COLO668 (cell line): ENCODE measurements around the gene HMGCS2.
A peak's percentile ranks its signal among the peaks of the same experiment; 100 is the strongest.
"Not testable (repeated sequence)": the region's sequence is repeated elsewhere in the genome, so short reads cannot be mapped to it uniquely, and the experiment has no call there.

Source experiments
- DNase-seq: peaks from one replicate; lab custom pipeline; 2025; ENCODE audit not compliant: unreplicated experiment; lab: John Stamatoyannopoulos, UW

Gene HMGCS2

DNA sequence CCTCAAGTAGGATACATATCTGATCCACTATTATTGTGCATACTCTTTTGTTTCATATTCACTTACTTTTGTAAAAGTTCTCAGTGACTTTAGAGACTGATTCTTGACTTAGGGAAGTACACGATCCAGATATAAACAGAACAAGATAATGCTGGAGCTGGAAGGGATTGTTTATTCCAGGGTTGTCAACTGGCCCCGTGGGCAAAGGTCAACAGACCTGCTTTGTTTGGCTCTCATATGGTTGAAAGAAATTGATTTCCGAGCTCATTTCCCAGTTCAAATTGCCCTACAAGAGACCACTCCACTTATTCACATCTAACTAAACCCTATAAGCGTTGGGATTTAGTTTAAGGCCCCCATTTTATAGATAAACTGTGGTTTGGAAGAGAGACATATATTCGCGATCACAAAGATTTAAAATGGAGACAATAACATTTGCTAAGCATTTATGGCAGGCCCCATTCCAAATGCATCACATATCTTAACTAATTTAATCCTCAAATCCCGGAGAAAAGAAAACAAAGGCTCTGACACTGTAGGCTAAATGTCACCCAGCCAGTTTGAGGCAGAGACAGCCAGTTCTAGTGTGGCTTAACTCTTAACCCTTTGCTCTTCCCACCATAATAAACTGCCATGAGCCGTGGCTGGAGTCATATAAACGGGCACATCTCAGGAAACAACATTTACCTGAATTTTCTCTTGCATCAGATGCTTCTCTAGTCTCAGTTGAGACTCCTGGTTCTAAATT, 21.9 kb upstream of the HMGCS2 start:
- DNase-seq, result peak; percentile 31

DNA sequence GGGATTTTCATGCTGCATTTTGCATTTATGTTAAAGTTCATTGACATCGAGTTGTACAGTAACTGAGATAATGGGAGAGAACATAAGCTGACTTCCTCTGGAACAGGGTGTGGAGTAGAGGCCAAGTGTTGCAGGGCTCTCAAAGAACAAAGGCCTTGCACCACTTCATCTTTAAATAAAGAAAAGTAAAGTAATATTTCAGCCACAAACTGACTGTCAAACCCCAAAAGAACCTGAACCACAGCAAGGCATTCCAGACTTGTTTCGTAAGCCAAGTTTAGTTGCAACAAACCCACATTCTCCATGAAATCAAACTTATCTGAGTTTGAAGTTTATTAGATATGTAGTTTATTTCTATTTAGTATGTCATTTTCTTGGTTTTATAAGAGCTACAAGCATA, 19.1 kb upstream of the HMGCS2 start:
- no peak for DNase-seq

DNA sequence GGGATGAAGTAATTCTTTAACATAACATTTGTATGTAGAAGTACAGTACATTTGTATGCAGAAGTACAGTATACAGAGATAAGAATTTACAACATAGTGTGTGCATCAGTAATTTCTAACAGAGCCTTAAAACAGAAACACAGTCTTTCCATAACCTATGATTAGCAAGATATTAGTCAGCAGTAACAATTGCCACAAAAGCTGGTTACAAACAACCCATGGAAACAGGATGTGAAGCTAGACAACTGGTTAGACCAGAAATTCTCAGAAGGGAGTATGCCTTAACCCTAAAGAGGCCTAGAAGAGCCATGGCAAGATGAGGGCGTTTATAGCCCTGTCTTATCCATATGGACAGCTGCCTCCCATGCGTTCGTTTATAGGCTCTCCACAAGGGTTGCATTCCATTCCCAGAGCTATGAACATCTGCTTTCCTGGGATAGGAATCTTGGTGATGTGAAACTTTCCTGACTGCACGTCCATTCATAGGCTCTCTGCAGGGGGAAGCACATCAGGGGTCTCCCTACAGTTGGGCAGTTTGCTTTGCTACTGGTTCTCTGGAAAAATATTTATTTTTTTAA, 17.9 kb upstream of the HMGCS2 start:
- not testable (repeated sequence) for DNase-seq

DNA sequence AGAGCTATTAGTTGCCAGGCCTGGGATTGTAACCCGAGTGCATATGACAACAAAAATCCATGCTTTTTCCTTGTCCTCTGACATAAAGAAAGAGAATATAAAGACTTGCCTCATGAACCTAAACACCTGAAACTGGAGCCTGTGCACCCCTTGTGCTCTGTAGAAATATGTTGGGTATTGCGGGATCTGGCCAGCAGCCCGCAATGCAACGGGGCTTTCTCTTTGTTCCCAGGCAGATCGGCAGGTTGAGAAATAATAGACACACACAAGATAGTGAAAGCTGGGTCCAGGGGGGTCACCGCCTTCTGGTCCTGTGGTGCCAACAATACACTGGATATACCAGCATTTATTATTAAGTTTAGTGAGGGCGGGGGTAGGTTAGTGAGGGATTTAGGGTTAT, 17.3 kb upstream of the HMGCS2 start:
- not testable (repeated sequence) for DNase-seq

DNA sequence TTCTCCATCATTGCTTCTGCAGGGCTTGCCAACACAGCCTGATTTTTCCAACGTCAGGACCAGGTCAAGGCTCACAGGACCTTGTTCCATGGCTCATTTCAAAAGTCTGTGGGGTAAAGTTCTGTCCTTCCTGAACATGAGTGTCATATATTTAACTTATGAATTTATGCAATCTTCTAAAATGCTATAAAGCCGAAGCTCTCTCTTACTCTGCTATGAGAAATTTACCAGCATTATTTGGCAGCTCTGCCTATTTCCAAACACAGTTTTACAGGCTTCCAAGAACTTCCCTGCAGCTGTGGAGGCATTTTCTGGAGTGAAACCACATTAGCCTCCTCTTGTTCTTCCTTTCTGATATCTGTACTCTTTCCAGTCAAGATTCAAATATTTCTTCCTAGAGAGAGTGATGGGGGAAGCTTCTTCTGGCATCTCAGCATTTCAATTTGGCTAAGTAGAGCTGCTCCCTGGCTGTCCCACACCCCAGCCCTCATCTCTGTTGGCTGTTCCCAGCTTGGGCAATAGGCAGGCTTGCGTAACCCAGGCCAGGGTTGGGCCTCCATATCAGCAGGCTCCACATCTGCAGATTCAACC, 15.6 kb upstream of the HMGCS2 start:
- DNase-seq, result no peak

DNA sequence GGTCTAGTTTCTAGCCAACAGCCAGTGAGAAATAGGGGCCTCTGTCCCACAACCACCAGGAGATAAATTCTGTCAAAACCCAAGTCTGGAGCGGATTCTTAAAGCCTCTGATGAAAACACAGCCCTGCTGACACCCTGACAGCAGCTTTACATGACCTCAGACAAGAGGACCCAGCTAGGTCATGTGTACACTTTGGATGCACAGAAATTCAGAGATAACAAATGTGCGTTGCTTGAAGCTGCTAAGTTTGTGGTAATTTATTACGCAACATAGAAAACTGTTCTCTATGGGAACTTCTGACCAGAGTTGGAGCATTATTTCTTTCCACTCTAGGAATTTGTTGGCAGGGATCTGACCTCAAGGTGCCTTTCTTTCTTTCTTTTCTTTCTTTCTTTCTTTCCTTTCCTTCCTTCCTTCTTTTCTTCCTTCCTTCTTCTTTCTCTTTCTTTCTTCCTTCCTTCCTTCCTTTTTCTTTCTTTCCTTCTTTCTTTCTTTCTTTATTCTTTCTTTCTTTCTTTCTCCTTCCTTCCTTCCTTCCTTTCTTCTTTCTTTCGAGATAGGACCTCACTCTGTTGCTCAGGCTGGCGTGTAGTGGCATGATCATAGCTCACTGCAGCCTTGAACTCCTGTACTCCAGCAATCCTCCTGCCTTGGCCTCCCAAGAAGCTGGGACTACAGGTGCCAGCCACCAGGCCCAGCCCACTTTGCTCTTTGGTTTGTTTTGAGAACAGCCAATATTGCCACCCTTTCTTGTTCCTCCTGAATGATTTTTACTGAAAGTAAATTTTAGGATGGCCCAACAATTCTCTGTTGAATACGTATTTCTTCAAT, 14.9 kb upstream of the HMGCS2 start:
- DNase-seq, result no peak

DNA sequence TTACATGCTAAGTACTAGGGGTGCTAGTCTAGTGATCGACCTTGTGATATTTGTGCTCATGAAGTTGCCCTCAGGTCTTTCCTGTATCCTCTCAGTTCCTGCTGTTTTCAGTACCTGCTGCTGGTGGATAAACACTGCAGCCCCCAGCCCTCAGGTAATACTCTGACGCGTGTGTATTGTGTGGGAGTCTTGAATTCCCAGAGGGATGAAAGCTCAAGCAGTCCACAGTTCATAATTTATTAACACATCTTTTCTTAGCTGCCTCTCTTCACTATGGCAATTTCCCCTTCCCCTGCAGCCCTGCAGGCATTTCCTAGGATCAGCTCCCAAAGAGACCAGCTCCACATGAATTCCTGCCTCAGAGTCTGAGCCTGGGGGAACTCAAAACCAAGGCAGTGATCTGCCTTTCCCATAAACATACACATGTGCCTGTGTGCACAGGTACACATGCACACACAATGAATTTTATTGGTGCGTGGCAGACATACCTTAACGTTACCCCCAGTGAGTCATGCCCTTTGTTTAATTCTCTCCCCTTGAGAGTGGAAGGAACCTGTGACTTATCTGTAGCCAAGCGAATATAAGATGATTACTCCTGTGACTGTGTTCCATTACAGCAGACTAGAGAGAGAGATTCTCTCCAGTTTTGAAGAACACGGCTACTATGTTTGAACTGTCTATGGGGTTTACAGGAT, 14.1 kb upstream of the HMGCS2 start:
- DNase-seq, result peak; percentile 40

DNA sequence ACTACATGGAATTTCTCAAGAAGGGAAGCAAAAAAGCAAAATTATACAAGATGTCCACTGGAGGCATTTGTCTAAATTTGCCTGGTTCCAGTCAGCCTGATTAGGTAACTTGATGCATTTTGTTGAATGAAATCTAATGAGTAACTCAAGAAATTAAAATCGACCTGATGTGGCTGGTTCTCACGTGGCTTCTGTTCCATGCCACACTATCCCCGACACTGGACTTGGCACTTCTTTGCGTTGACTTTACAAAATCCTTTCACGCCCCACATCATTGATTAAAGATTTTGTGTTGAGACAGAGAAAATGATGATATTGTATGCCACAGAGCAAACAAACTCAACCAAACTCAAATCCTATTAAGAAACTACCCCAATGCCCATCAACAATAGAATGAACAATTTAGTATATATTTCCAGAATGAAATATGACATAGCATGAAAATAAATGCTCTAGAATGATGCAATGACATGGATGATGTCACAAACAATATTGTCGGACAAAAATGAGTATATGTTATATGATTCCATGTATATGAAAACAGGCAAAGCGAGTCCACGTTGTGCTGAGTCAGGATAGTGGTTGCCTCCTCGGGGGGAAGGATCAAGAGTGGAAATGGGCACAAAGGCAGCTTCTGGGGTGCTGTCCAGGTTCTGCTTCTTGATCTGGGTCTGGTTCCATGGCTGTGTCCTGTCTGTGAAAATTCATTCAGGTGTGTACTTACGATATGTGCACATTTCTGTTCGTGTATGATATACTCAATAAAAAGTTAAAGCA, 12.9 kb upstream of the HMGCS2 start:
- no peak for DNase-seq

DNA sequence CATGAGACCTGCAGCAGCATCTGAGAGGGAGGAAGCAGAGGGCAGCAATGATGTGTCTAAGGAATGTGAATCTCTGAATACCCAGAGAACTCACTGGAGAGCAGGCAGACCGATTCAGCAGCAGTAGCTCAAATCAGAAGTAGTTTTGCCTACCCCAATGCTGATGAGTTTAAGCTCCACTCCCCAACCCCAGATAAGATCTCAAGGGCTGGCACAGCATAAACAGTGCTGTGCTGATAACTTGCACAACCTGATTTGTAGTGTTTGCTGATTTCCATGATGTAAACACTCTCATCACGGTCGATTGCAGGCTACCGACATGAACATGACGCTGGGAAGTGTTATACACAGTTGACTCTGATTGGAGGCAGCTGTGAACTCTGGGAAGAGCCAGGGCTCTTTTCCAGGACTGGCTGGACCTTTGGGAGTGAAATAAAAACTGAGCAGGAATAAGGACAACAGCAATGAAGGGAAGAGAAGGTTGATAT, 11.2 kb upstream of the HMGCS2 start:
- peak; percentile 62 for DNase-seq

DNA sequence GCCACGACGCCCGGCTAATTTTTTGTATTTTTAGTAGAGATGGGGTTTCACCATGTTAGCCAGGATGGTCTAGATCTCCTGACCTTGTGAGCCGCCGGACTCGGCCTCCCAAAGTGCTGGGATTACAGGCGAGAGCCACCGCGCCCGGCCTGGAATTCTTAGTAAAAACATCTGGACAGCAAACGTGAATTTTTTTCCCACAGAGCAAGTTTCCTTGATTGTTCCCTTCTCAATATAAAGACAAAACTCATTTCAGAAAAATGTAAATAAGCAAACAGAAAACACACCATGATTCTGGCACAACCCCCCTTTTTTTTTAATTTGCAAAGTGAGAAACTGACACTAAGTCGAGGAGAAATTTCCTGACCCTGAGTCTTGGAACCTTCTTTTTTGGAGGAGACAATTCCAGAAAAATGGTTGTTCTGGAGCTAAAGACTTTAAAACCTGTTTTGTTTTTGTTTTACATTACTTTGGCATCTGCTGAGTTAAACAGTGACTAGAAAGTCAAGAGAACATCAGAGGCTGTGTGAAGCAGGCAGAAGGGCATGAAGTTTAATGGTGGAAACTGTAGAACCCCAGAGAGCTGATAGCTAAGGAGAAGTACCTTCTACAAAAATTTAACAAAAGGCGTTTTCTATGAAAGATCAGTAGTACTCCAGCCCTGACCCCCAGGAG, 10.3 kb upstream of the HMGCS2 start:
- no peak for DNase-seq

DNA sequence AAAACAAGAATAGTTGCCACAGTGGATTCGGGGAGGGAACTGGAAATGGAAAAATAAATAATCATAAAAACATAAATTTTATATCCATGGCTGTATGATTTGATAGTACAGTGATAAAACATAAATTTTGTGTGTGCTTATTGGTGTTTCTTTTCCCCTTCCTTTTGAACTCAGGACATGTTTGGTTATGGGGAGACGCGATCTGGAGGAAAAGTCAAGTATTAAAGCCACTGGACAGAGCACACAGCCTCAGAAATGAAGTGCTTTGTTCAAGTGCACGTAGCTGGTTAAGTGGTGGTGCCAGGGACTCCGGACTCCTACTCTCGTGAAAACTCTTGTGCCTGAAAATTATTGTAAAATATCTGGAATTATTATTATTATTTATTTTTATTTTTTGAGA, 9.7 kb upstream of the HMGCS2 start:
- no peak for DNase-seq

DNA sequence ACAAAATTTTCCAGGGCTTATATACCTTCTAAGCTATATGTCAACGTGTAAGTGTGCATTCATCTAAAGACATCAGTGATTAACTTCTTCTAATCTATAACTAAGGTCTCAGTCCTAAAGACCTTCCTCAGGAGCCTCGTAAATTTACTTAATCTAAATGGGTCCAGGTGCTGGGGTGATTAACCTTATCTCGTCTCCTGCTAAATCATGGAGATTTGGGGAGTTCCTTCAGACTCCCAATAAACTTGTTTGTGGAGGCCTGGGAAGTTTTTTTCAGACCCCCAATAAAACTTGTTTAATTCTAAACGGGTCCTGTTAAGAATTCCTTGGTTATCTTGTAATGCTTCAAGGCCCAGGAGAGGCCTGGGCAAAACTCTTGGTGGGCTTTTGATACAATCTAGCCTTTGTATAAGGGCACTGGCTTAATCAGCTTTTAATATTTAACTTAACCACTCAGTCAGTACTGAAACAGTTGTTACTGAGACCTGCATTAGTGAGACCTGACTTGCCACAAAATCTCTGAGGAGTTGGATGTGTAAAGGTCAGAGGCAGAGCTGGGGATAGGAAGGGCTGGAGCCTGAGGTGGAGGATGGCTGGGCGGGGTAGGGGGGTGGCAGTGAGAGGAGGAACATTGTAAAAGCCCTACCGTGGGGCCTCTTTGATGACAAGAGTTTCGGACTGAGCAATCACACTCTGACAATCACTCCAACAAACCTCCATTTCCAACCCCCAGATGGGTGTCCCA, 6.2 kb upstream of the HMGCS2 start:
- DNase-seq, result no peak

DNA sequence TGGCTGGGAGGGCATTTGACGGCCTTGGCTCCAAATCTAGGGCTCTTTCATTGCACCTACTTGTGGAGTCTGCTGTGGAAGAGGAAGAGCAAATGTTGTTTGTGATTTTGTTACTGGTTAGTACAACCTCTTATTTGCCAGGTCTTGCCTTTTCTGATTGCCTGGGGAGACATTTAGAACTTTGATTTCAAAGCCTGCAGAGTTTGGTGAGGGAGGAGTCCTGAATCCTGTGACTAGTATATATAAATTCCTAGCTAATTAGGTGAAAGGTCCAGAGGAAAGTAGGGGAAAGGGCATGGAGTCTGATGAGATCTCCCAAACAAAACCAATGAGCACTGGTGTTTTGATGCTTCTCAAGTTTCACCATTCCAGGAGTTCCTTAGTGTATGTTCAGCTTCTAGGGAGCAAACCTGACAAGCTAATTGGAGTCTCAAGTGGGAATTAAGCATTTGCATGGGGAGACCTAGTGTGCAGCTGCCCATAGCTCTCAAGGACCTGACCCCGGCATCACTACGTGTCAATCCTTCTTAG, 5.1 kb upstream of the HMGCS2 start:
- DNase-seq, result no peak

DNA sequence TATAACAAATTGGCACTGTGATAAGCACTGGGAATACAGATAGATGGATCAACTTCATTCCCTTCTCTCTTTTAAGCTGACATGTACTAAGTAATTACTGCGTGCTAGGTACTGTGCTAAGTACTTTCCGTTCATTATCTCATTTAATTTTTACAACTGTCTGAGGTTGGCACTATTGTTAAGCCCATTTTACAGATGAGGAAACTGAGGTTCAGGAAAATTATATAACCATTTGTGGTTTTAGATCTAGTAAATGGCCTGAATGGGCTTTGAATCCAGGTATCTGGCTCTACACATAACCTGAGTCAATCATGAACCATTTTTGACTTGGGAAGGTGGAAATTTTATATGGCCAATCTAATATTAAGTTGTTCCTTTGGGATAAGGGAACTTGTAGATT, 3.6 kb upstream of the HMGCS2 start:
- DNase-seq, result no peak

DNA sequence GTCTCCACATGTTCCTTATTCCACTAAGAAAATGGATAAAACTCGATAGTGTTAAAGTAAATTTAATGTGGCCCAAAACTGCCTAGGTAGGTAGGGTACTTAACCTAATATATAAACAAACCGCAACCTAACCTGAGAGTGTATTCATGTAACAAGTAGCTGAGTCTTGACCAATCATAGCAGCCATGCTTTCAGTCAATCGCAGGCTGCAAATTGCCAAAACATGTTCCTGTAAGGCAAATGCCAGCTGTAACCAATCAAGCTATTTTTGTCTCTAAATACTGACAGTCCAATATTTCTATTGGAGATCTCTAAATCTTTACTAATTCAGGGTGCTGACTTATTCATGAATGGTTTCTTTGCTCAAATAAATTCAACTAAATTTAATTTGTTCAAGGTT, 3.1 kb upstream of the HMGCS2 start:
- DNase-seq, result no peak

DNA sequence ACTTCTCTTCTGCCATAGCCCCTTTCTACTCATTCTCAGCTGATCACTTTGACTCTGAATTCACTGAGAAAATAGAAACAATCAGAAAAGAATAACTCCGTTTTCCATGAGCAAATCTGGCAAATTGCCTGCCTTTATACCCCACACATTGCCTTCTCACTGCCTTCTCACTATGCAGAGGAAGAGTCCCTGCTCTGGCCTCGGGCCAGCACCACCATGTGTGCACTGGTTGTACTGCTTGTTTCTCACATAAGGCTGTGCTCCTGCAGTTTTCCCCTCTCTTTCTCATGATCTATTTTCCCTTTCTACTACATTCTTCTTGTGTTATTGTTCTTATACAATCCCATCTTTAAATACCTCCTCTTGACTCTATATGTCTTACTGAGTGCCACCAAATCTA, 2.3 kb upstream of the HMGCS2 start:
- DNase-seq, result no peak

DNA sequence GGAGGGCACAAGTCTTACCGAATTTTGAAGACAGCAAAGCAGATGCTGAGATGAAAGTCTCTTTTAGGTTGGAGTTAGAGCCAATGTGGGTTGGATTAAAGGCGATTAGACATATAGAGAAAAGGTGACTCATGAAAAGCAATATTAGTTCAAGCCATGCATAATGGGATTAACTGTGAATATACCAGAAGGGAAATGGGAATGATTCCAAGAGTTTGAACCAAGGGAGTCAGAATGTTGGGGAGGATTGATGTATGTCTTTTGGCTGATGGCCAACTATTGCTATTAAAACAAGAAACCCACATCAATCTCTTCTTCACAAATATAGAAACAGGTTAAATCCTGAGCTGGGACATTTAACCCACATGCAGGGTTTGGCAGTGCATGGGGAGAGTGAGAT, 1.2 kb downstream of the HMGCS2 start:
- no peak for DNase-seq

DNA sequence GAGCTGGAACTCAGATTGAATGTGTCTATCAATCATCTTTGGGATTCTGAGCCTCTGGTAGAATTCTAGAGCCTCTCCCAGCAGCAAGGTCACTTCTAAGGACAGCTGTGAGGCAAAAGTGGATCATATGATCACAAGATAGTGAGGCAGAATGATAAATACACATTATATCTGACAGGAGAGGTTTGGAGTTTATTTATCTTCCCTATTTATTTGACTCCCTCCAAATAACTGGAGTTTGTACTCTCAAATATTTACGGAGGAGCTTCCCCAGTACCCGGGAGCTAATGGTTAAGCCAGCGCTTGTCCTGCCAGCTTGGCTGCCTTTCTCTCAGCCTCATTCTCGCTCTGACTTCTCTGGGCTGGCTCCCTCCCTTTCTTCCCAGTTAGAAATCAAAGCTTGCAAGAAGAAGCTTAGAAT, 2.3 kb downstream of the HMGCS2 start:
- DNase-seq, result peak; percentile 31

DNA sequence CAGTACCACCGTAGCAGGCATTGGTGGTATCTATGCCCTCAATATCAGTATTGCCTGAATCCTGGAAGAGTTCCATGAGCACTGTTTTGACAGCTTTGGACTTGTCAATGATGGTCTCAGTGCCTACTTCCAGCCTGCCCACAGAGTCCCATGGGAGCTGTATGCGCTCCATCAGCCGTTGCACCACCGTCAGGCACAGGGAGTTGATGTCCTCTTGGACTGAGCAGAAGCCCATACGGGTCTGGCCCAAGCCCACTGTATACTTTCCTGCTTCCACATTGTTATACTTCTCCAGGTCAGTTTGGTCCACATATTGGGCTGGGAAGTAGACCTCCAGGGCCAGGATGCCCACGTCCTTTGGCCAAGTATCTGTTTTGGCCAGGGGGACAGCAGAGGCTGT, 4.5 kb downstream of the HMGCS2 start:
- no peak for DNase-seq
